IPS DF 4.7 (cell line): Measurements from ENCODE around the gene RARS1.

Experiments
- DNase-seq: peaks from one replicate; pipeline ENCODE4 v3.0.0-alpha.2; 2013; ENCODE audit warnings: low spot score; ENCODE audit errors: extremely low read depth

The RARS1 gene

DNA sequence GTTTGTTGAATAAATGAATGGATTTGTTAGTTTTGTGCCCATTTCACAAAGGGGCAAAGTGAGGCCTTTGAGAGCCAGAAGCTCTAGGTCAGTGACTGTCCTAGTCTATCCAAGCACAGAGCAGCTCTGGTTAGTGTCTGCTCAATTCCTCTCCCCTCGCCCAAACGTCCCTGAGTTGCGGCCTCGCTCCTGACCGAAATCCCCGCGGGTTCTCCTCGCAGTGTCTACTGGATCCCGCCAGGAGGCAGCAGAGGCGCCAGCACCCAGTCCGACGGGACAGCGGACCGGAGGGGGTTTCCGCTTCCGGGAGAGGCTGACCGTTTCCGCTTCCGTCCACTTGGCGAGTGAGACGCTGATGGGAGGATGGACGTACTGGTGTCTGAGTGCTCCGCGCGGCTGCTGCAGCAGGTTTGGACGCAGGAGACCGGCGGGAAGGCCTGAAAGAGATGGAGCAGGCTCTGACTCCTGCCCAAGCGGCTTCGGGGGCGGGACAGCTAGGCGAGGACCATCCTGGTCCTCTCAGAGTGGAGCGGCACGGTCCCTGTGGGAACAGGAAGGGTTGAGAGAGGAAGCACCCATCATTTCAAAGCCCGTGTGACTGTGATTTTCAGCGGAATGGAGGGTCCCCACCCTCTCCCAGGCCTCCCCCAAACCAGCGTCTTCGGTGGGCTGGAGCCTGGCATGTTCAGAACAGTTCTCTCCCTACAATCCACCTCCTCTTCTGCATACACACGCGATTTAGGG is at the start of gene RARS1:
Gene RARS1, plus strand, starts transcription at position 336 of the 744 bp plus-strand sequence. Its CDS starts 28 bp downstream, at position 364.
- peak; percentile 92 for DNase-seq

DNA sequence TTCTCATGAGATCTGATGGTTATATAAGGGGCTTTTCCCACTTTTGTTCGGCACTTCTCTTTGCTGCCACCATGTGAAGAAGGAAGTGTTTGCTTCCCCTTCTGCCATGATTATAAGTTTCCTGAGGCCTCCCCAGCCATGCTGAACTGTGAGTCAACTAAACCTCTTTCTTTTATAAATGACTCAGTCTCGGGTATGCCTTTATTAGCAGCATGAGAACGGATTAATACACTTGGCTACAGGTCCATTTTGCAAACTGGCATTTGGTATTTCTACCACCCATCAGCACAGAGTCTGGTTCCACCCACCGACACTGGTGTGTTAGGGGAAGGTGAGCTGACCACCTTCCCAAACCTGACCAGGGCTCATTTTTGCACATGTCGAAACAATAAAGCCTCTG is 47.9 kb upstream of the RARS1 start:
- no peak for DNase-seq

DNA sequence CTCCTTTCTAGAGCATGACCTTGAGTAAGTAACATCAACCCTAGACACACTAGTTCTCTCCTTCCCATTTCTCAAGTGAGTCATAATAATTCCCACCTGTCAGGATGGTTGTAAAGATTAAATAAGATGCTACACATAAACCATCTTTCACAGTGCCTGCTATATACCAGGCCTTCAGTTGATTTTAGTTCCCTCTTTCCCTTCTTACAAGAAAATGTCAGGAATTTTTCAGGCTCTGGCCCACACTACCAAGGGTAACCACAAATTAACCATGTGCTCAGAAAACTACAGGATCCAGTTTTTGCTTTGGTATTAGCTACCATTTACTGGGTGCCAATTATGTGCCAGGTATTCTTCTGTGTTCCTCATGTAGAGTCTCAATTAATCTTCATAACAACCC is 42.7 kb upstream of the RARS1 start:
- no peak for DNase-seq

DNA sequence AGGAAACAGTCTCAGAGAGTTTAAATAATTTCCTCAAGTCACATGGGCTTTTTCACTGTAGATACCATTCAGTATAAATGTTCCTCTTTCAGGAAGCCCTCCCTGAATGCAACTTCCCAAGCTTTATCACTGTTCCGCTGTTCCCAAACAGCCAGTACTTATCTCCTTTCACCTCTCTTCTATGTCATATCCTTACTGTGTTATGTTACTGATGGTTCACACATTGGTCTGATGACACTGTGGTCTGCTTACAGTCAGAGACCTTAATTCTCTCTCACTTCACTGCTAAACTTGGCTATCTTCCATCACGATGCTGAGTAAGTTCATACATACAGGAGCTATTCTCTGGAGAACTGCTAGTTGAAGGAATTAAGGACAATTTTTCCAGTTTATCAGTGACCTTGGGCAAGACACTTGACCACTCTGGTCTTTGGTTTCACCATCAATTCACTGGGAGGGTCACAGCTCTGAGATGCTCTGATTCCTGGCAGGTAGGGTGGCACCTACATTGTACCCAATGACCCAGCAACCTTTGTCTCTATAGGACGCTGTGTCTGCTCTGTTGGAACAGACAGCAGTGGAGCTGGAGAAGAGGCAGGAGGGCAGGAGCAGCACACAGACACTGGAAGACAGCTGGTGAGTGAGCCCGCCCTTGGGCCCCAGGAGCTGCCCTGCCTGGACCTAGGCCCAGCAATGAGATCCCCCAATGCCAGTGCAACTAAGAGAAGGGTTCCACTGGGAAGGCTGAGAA is 42.1 kb upstream of the RARS1 start:
- DNase-seq: no peak

DNA sequence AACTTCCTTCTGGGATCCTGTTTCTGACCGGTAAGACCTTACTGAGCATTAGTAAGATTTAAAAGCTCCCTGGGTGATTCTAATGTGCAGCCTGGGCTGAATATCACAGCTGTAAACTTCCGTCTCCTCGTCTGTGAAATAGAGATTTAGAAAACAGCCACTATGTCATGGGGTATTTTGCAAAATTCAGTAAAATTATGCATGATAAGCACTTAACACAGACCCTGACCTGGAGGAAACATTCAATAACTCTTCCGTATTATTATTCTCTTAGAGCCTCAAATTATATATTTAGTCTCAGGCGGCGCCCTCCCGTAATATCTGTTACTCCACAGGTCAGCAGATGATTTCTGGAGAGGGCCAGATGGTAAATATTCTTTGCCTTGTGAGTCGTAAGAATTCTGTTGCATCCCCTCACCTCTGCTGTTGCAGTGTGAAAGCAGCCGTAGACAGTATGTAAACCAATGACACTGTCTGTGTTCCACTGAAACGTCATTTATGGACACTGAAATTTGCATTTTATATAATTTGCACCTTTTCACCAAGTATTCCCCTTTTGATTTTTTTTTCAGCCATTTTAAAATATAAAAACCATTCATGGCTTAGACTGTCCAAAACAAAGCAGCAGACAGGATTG is 39.2 kb upstream of the RARS1 start:
- no peak for DNase-seq

DNA sequence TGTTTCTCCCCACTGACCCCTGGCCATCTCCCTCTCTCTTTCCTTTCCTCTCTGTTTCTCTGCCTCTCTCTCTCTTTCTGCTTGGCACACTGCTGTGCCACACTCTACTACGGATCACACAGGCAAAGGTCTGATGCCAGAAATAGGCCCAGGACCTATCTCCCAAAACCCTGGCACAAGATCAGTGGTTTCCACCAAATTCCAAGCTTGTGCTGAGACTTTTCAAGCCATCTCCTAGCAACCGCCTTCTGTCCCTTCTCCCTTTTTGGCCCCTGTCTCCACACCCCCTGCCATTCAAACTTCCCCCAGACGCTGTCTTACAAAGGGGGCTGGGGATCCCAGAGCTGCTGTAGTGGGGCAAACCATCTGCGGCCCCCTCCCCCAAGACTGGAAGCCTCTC is 38.5 kb upstream of the RARS1 start:
- no peak for DNase-seq

DNA sequence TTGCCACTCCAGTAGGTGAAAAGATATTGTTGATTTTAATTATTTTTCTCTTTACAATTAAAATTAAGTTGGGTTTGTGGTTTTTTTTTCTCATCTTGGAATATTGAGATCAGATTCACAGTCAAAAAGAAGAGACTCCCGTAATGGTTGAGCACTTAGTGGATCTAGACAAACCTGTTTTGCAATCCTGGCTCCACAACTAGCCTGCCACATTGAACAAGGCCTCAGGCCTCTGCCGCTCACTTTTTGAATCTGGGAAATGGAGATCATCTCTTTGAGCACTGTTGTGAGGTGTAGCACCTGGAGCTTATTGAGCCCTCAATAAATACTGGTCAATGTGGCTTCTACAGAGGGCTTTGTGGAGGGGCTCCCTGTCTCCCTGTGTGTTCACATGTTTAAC is 37.1 kb upstream of the RARS1 start:
- DNase-seq: no peak

DNA sequence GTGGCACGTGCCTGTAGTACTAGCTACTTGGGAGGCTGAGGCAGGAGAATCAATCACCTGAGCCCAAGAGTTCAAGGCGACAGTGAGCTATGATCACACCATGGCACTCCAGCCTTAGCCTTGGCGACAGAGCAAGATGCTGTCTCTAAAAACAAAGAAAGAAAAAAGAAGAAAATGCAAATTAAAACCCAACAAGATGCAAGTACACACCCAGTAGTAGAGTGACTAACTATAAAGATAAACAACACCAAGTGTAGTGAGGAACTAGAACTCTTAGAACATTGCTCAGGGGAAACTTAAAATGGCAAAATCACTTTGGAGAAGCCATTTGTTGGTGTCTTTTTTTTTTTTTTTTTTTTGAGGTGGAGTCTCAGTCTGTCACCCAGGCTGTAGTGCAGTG is 34.7 kb upstream of the RARS1 start:
- DNase-seq: no peak

DNA sequence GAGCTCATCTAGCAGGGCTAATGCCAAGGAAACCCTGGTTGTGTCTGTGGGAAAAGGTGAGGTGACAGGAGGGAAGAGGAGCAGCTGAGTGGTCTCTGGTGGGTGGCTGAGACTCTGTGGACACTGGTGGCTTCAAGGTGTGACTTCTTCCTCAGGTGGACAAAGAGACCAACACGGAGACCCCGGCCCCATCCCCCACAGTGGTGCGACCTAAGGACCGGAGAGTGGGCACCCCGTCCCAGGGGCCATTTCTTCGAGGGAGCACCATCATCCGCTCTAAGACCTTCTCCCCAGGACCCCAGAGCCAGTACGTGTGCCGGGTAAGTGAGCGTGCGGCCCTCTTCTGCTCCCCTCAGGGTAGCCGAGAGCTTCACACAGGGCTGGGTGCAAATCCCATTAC is 31.1 kb upstream of the RARS1 start:
- DNase-seq: no peak

DNA sequence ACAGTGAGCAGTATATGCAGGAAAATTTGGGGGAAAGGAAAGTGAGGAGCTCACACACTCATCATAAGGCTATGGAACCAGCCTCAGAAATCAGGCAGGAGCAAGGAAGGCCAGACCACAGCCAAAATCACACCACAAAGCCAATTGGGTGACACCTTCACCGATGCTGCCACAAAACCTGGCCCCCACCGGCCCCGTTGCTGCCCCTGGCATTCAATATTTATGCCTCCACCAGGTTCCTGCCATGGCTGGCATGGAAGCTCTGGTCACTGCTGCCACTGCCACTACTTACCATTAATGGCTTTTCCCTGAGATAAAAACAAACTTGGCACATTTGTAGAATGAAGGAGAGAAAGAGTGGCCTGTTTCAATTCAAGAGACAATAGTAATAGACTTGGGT is 28.7 kb upstream of the RARS1 start:
- no peak for DNase-seq

DNA sequence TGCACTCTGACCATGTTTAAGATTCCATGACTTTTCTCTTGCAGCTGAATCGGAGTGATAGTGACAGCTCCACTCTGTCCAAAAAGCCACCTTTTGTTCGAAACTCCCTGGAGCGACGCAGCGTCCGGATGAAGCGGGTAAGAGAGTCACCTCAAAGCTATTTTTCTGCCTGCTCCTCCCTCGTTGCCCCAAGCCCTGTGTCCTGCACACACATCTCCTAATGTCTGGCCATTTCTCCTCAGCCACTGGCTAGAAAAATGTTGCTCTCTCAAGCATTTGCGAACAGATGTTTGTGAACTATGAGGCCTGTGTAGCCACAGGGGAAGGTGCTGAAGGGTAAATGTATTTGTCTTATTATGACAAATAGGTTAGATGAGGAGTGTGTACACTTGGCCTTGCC is 25.7 kb upstream of the RARS1 start:
- DNase-seq: no peak

DNA sequence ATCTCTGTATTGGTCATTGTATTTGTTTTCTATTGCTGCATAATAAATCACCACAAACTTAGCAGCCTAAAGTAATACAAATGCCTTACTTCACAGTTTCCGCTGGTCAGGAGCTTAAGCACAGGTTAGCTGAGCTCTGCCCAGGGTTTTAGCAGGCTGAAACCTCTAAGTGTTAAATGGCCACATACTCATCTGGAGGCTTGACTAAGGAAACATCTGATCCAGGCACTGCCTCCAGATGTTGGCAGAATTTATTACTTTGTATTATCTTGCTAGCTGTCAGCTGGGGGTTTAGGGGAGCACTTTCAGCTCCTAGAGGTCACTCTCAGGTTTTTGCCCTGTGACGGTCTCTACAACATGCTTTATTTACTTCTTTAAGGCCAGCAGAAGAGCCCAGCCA is 23.2 kb upstream of the RARS1 start:
- DNase-seq: no peak

DNA sequence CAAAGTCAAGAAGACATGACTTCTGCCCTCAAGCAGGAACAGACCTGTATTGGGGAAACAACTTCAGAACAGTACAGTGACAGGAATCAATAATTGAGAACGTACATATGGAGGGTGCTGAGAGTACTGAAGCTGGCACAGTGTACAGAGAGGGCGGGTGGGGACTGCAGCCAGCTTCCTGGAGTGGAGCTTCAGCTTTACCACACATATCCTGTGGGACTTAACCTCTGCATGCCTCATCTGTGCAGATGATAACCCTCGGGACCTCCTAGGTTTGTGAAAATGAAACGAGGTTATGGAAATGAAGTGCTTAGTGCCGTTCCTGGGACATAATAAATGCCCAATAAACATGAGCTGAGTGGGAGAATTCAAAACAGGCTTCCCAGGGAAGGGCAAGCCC is 22.1 kb upstream of the RARS1 start:
- DNase-seq: no peak

DNA sequence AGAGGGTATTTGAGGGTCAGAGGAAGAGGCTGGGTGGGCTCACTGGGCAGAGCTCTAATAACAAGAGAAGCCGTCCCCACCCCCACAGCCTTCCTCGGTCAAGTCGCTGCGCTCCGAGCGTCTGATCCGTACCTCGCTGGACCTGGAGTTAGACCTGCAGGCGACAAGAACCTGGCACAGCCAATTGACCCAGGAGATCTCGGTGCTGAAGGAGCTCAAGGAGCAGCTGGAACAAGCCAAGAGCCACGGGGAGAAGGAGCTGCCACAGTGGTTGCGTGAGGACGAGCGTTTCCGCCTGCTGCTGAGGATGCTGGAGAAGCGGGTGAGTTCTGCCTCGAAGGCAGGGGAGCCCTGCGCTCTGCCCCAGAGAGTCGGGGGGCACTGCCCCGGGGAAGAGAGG is 21.6 kb upstream of the RARS1 start:
- DNase-seq: no peak

DNA sequence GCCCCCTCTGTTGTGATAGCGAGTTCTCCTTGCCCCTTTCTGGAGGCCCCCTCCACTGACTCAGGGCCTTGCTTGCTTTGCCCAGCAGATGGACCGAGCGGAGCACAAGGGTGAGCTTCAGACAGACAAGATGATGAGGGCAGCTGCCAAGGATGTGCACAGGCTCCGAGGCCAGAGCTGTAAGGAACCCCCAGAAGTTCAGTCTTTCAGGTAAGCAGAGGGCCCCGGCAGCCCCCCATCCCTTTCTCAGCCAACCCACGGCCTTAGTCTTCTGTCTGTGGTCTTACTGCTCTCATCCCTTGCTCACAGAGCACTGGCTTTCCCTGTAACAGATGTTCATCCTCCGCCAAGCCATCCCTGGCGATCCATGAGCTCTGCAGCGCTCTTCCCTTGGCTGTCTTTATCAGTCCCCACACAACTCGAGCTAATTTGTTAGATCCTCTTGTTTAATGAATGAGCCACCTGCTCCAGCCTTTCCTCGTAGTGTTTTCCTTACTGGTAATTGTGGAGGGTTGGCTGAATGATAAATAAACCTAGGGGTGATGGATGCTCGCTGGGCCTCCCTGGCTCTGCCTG is 18.4 kb upstream of the RARS1 start:
- DNase-seq: no peak

DNA sequence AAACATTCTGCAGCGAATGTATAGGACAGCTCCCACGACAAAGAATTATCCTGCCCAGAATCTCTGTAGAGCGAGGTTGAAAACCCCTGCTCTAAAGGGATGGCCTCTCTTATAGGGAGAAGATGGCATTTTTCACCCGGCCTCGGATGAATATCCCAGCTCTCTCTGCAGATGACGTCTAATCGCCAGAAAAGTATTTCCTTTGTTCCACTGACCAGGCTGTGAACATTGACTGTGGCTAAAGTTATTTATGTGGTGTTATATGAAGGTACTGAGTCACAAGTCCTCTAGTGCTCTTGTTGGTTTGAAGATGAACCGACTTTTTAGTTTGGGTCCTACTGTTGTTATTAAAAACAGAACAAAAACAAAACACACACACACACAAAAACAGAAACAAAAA is 17.4 kb upstream of the RARS1 start:
- DNase-seq: no peak

DNA sequence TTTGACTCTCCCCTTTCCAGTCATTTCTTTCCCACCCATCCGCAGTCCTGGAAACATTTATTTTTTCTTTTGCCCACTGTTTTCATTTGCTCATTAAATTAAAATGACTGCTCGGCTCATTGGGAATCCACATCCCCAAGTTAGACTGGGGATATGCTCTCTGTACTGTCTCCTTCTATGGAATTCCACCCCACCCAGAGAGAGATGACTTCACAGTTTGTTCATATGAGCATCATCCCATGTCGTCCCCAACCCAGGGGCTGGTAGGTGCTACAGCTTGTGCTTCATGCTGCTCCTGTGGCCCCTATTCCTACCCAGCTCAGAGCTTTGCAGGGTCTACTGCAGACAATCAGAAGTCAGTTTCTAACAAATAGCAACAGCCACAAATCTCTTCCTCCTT is 16.5 kb upstream of the RARS1 start:
- DNase-seq: no peak

DNA sequence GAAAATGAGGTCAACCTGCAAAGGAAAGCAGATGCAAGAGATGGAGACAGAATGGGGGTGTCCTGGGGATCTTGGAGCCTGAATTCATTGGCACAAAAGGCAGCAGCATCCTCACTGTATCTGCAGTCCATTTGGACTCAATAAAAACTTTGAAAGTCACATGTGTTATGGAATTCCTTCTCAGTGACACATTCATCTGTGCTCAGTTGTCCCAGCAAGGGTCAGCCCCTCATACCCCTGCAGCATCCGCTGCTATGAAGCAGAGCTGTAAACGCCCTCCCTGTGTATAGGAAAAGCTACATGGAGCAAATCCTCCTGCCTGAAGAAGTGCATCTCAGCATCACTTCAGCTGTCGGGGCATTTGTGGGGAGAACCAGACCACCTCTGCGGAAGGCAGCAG is 14.5 kb upstream of the RARS1 start:
- no peak for DNase-seq

DNA sequence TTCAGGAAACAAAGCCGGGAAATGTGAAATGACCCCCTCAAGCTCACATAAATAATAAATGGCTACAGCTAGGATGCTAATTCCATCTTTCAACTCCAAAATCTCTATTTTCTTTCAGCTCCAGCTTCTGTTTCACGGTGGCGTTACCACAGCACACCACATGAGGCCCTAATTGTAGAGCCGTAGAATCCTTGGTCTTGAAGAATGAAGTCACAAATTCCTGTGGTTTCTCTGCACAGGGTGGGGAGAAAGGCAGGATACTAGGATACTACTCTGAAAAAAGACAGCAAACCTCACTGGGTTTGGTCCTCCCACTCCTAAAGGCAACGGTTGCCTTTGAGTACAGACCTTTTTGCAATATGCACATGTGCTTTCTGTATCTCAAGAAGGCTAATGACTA is 13.9 kb upstream of the RARS1 start:
- DNase-seq: no peak

DNA sequence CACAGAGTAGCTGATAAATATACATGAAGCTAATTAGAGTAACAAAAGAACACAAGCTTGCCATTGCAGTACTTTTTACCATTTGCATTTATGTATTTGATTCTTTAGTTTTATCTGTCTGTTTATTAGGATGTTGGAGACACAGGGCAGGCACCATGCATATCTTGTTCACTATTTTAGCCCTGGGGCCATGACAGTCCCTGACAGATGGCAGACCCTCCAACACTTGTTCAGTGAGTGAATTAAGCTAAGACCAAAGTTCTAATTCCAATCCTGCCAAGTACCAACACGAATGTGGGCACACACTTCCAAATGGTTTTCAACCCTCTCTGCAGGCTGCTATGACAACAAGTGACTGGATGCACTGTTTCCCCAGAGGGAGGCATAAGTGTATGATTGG is 12.0 kb upstream of the RARS1 start:
- no peak for DNase-seq

DNA sequence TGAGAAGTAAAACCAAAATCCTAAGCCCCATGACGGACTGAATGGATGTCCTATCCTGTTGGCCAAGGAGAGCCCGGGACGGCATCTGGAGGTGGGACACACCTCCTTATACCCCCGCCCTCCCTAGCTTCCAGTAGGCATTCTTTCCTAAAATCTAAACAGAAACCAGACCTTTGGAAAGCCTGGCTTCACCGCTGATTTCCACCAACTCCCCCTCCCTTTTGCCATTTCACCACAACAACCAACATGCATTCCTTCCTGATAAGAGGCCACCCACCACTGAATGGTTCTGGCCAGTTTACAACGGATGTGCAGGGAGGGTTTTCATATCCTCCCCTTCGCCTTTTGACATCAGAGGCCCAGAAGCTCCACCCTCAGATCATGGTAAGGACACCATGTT is 9.2 kb upstream of the RARS1 start:
- DNase-seq: no peak

DNA sequence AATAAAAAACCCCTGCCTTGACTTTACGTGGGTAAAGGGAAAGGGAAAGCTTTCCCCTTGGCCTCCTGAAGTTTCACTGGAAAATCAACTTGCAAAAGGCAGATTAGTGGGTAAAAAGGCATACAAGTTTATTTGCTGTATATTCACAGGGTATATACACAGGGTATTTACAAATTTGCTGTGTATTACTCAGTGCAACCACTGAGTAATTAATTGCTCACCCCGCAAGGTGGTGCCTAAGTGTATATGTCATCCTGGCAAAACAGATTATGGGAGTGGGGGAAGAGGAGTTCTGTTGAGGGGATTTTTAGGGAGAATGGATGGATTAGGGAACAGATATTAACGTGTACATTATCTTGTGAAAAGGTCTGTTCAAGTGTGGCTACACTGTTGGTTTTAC is 7.1 kb upstream of the RARS1 start:
- no peak for DNase-seq
